Caco-2 (cell line): ENCODE results near the gene CARNS1. TPM values are rescaled to one million over a fixed set of nuclear protein-coding genes. Genes with fewer than 3 reads are reported as not detected.

Experiments used
- BruUV-seq: library from RNA; stranded (reverse); fragments of 400-500 nt; replicated peaks from 2 replicates; lab custom pipeline; 2021; lab: Mats Ljungman, UMichigan
- CTCF ChIA-PET: fragments of 300-600 bp; sonication (Branson Sonifier 250); formaldehyde crosslinking; loops from one replicate; lab custom pipeline; 2022; ENCODE audit warnings: antibody characterized with exemption; lab: Charles Lee
- POLR2A ChIA-PET: fragments of 300-600 bp; sonication (Branson Sonifier 250); formaldehyde crosslinking; loops from one replicate; lab custom pipeline; 2022; ENCODE audit warnings: antibody characterized with exemption; lab: Charles Lee
- DNase-seq, 2 experiments: peaks; one replicate each; pipeline versions ENCODE4 v3.0.0 to v3.0.0-alpha.2; 2020 to 2022
- H3K27me3 ChIP-seq: replicated peaks from 2 replicates; pipeline ENCODE4 v1.6.0; 2011; ENCODE audit warnings: low read length; ENCODE audit not compliant: control insufficient read depth, insufficient read depth
- H3K36me3 ChIP-seq: 2 replicates; pipeline ENCODE4 v1.5.1; 2011; ENCODE audit warnings: low read length; ENCODE audit not compliant: control insufficient read depth, insufficient read depth
- H3K4me1 ChIP-seq: fragments of 250-450 bp; sonication (Bioruptor Pico); 2 replicates; pipeline ENCODE4 v1.5.1; 2020; ENCODE audit warnings: mild to moderate bottlenecking
- H3K4me3 ChIP-seq: 2 replicates; pipeline ENCODE4 v1.5.1; 2011; ENCODE audit warnings: low read depth, mild to moderate bottlenecking, control low read depth, low read length
- H3K9me3 ChIP-seq: fragments of 250-450 bp; sonication (Bioruptor Pico); 2 replicates; pipeline ENCODE4 v1.5.1; 2020; ENCODE audit warnings: mild to moderate bottlenecking, moderate library complexity
- H3K27ac Mint-ChIP-seq: one replicate; pipeline ENCODE4 v1.8.0; 2022; ENCODE audit warnings: mixed read lengths; ENCODE audit not compliant: unreplicated experiment
- H3K27me3 Mint-ChIP-seq: one replicate; pipeline ENCODE4 v1.8.0; 2022; ENCODE audit warnings: mixed read lengths; ENCODE audit not compliant: insufficient read depth, unreplicated experiment
- H3K36me3 Mint-ChIP-seq: one replicate; pipeline ENCODE4 v1.8.0; 2022; ENCODE audit warnings: mild to moderate bottlenecking, mixed read lengths; ENCODE audit not compliant: insufficient read depth, unreplicated experiment
- H3K4me1 Mint-ChIP-seq: one replicate; pipeline ENCODE4 v1.8.0; 2022; ENCODE audit warnings: low read depth, mixed read lengths; ENCODE audit not compliant: unreplicated experiment
- H3K4me3 Mint-ChIP-seq: one replicate; pipeline ENCODE4 v1.8.0; 2022; ENCODE audit warnings: mild to moderate bottlenecking, moderate library complexity, mixed read lengths; ENCODE audit not compliant: unreplicated experiment
- H3K9me3 Mint-ChIP-seq: one replicate; pipeline ENCODE4 v1.8.0; 2022; ENCODE audit warnings: mixed read lengths; ENCODE audit not compliant: unreplicated experiment
- intact Hi-C: fragments of 100-400 bp; cut with micrococcal nuclease; formaldehyde crosslinking; loops from one replicate; pipeline ENCODE4 v1.10.0; 2022; ENCODE audit not compliant: unreplicated experiment
- total RNA-seq: library from RNA; stranded (reverse); gene quantifications from 2 replicates; pipeline ENCODE4 v1.2.3, GENCODE V29; 2022
- TF ChIP-seq, protein P1 (sequence below), 2 experiments: fragments of 200-600 bp in 1 of 2; IDR thresholded peaks; 1 replicate in 1 of 2; 2 replicates in 1 of 2; pipeline versions ENCODE4 v1.5.1 to v1.8.0; 2011 to 2022; ENCODE audit warnings: antibody characterized with exemption in 1 of 2, control low read depth in 1 of 2, inconsistent platforms in 1 of 2, low read depth in 1 of 2, low read length in 1 of 2, mild to moderate bottlenecking in 1 of 2, moderate library complexity in 1 of 2; ENCODE audit not compliant: insufficient read depth in 1 of 2, severe bottlenecking in 1 of 2, unreplicated experiment in 1 of 2

Gene CARNS1
- total RNA-seq, 1 experiment from 2014 or later = 0.09 TPM

DNA sequence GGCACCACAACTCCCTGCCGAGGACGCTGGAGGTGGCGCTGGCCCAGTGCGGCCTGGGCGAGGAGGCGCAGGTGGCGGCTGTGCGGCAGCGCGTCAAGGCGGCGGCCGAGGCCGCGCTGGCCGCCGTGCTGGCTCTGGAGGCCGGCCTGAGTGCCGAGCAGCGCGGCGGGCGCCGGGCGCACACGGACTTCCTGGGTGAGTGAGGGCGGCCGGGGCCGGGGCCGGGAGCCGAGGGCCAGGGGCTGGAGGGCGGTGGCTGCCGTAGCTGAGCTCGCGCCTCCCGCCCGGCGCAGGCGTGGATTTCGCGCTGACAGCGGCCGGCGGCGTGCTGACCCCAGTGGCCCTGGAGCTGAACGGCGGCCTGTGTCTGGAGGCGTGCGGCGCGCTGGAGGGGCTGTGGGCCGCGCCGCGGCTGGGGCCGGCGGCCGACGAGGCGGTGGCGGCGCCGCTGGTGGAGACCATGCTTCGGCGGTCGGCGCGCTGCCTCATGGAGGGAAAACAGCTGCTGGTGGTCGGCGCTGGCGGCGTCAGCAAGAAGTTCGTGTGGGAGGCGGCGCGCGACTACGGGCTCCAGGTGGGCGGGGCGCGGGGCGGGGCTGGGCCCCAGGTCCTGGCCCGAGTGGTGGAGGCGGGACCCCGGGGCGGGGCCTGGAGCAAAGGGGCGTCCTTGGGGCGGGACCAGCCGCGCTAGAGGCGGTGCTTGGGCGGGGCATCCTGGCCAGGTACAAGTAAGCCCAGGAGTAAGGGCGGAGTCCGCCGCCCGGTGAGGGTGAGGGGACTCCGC lies 5.4 kb downstream of the CARNS1 start:
- no TSS peak for BruUV-seq
- intact Hi-C loops = loop anchor here (1.0 to 2.0 kb wide), 4 partner anchors 9 to 48 kb away; partner anchors contain the start of gene TMEM134
- H3K4me1 ChIP-seq = peaks cover 13% of the 10 kb centered on the region
- ChIA-PET CTCF (interaction anchor here (0.5 to 4.1 kb wide), 8 partner anchors 14 to 82 kb away, joined by 3 to 45 read pairs (median 3); partner anchors contain the start of genes CORO1B, PPP1CA and RAD9A), POLR2A (interaction anchor here (0.5 to 1.7 kb wide), 9 partner anchors 14 to 72 kb away, joined by 3 to 18 read pairs (median 6); partner anchors contain the start of genes AIP, CORO1B, POLD4 and PPP1CA)
- TF ChIP-seq, protein P1, sequence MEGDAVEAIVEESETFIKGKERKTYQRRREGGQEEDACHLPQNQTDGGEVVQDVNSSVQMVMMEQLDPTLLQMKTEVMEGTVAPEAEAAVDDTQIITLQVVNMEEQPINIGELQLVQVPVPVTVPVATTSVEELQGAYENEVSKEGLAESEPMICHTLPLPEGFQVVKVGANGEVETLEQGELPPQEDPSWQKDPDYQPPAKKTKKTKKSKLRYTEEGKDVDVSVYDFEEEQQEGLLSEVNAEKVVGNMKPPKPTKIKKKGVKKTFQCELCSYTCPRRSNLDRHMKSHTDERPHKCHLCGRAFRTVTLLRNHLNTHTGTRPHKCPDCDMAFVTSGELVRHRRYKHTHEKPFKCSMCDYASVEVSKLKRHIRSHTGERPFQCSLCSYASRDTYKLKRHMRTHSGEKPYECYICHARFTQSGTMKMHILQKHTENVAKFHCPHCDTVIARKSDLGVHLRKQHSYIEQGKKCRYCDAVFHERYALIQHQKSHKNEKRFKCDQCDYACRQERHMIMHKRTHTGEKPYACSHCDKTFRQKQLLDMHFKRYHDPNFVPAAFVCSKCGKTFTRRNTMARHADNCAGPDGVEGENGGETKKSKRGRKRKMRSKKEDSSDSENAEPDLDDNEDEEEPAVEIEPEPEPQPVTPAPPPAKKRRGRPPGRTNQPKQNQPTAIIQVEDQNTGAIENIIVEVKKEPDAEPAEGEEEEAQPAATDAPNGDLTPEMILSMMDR (IDR thresholded peaks at IDR 0.05; ENCODE audit: insufficient read depth in 1 of 2, low read depth in 1 of 2, low read length in 1 of 2, severe bottlenecking in 1 of 2, unreplicated experiment in 1 of 2) = no peak
- Mint-ChIP-seq H3K9me3 (no peaks in the 10 kb centered on the region), H3K4me3 (peak overlapping the region; percentile 71), H3K36me3 (peaks cover 27% of the 10 kb centered on the region), H3K27me3 (no peaks in the 10 kb centered on the region), H3K27ac (peak overlapping the region; percentile 68), H3K4me1 (peaks cover 32% of the 10 kb centered on the region)
- DNase-seq = peak; percentile 99 to 100
- no peaks in the 10 kb centered on the region for H3K9me3 ChIP-seq
- H3K27me3 ChIP-seq = no peaks in the 10 kb centered on the region
- no peaks in the 10 kb centered on the region for H3K36me3 ChIP-seq
- H3K4me3 ChIP-seq = peak overlapping the region; percentile 59

DNA sequence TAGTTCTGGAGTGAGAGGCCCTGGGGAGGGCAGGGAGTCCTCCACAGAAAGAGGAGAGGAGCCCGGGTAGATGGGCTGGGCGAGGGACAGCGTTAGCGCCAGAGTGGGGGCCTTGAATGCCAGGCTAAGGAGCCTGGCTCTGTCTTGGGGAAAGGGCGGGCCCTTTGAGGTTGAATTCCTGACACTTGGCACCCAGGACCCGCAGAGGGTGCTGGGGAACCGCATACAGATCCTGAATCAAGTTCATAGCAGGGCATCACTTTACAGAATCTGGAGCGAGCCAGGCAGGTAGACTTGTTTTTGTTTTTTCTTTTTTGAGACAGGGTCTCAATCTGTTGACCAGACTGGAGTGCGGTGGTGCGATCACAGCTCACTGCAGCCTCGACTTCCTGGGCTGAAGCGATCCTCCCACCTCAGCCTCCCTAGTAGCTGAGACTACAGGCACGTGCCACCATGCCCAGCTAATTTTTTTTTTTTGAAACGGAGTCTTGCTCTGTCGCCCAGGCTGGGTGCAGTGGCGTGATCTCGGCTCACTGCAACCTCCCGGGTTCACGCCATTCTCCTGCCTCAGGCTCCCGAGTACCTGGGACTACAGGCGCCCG lies 6.1 kb downstream of the CARNS1 start:
- intact Hi-C loops = loop anchor here (1.0 to 2.0 kb wide), 4 partner anchors 9 to 47 kb away; partner anchors contain the start of gene TMEM134
- Histone ChIP-seq H3K9me3 (no peaks in the 10 kb centered on the region), H3K4me3 (peak overlapping the region; percentile 18), H3K27me3 (no peaks in the 10 kb centered on the region), H3K36me3 (no peaks in the 10 kb centered on the region), H3K4me1 (peaks cover 13% of the 10 kb centered on the region)
- H3K4me3 Mint-ChIP-seq = peak overlapping the region; percentile 71
- CTCF ChIA-PET = interaction anchor here (2.0 to 4.1 kb wide), 2 partner anchors 20 to 30 kb away, joined by 9 to 45 read pairs; partner anchors contain the start of genes PPP1CA and RAD9A
- TF ChIP-seq, protein P1 (IDR thresholded peaks at IDR 0.05; ENCODE audit: insufficient read depth in 1 of 2, low read depth in 1 of 2, low read length in 1 of 2, severe bottlenecking in 1 of 2, unreplicated experiment in 1 of 2) = no peak
- POLR2A ChIA-PET = interaction anchor here (0.5 to 1.7 kb wide), 5 partner anchors 14 to 68 kb away, joined by 3 to 18 read pairs (median 3); partner anchors contain the start of genes AIP, POLD4 and PPP1CA
- H3K36me3 Mint-ChIP-seq = peaks cover 23% of the 10 kb centered on the region
- H3K27me3 Mint-ChIP-seq = no peaks in the 10 kb centered on the region
- TSS peak; percentile 68 for BruUV-seq
- DNase-seq = no peak
- H3K4me1 Mint-ChIP-seq = peaks cover 25% of the 10 kb centered on the region
- H3K9me3 Mint-ChIP-seq = no peaks in the 10 kb centered on the region
- H3K27ac Mint-ChIP-seq = peak overlapping the region; percentile 68

DNA sequence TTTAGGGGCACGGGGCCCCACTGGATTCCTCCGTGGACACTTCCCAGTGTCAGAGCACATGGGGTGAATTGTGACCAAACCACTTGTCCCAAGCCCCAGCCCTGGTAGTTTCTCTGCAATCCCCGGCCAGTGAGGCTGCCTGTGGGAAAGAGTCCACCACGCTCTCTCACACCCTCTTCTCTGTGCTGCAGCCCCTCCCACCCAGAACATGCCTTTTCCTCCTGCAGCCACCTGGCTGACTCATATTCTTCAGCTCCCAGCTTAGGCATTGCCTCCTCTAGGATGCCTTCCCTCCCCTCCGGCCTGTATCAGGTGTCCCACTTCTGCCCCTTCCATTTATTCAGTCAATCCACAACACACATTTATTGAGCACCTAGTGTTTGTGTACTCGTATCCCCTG lies 7.4 kb downstream of the CARNS1 start:
- no TSS peak for BruUV-seq
- intact Hi-C loops = no loop called here
- H3K9me3 Mint-ChIP-seq = no peaks in the 10 kb centered on the region
- Histone ChIP-seq H3K9me3 (no peaks in the 10 kb centered on the region), H3K4me1 (peaks cover 13% of the 10 kb centered on the region), H3K27me3 (no peaks in the 10 kb centered on the region), H3K36me3 (no peaks in the 10 kb centered on the region), H3K4me3 (no peak overlapping the region)
- H3K36me3 Mint-ChIP-seq = peaks cover 25% of the 10 kb centered on the region
- POLR2A ChIA-PET = interaction anchor here (0.6 kb wide), 1 partner anchor 753 kb away, joined by 3 read pairs; no protein-coding TSS in a partner anchor
- CTCF ChIA-PET = interaction anchor here (0.6 to 2.2 kb wide), 3 partner anchors 20 to 580 kb away, joined by 3 to 11 read pairs (median 3); partner anchors contain the start of genes CORO1B and PPP1CA
- peaks cover 25% of the 10 kb centered on the region for H3K4me1 Mint-ChIP-seq
- TF ChIP-seq, protein P1 (IDR thresholded peaks at IDR 0.05; ENCODE audit: insufficient read depth in 1 of 2, low read depth in 1 of 2, low read length in 1 of 2, severe bottlenecking in 1 of 2, unreplicated experiment in 1 of 2) = no peak
- no peaks in the 10 kb centered on the region for H3K27me3 Mint-ChIP-seq
- DNase-seq = no peak
- H3K4me3 Mint-ChIP-seq = peak overlapping the region; percentile 12
- peak overlapping the region; percentile 37 for H3K27ac Mint-ChIP-seq
